Colon (tissue), 2 donors: ENCODE results near the gene TMEM266.

Source experiments
- FAIRE-seq: peaks from 2 replicates; lab custom pipeline; 2012; peaks lifted over from hg19 to GRCh38; lab: Jason Lieb, UNC
- donor health status: control.
- donor health status: control.

TMEM266 gene

GRCh38 chr15:76185716-76186115 lies 125.9 kb downstream of the TMEM266 start:
- no peak for FAIRE-seq

- no peak for FAIRE-seq
Measured at GRCh38 chr15:76187163-76187562, 127.4 kb downstream of the TMEM266 start.

DNA sequence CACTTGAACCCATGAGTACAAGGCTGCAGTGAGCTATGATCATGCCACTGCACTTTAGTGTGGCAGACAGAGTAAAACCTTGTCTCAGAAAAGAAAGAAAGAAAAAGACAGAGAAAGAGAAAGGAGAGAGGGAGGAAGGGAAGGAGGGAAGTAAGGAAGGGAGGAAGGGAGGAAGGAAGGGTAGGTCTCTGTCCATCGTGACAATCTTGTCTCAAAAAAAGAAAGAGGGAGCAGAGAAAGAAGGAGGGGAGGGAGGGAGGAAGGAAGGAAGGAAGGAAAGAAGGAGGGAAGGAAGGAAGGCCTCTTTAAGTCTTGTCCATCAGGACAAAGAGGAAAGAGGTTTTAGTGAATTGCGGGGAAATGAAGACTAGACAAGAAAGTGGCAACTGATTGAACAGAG lies 129.3 kb downstream of the TMEM266 start:
- no peak for FAIRE-seq

- no peak for FAIRE-seq
Measured at GRCh38 chr15:76190070-76190564, 130.3 kb downstream of the TMEM266 start.

GRCh38 chr15:76190751-76191538 lies 131.2 kb downstream of the TMEM266 start:
- no peak for FAIRE-seq

- no peak for FAIRE-seq
Measured at GRCh38 chr15:76191539-76192244, 131.9 kb downstream of the TMEM266 start.

GRCh38 chr15:76192715-76193114 lies 132.9 kb downstream of the TMEM266 start:
- FAIRE-seq: no peak

DNA sequence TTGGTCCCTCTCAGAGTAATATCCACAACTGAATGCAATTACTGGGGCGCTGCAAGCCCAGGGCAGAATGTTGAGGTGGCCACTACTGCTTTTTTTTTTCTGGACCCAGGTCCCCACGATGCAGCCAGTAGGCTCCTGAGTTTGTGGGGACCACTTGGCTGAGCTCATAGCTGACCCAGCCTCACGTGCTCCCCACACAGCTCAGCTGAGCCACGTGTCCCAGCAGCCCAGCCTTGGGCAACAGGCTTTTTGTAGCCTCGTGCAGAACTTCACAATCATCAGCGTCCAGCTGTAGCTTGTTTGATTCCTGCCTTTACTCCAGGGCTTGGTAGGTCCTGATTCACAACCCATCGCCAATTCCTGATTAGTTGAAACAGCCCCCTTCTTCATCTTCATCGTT lies 134.1 kb downstream of the TMEM266 start:
- FAIRE-seq: no peak

DNA sequence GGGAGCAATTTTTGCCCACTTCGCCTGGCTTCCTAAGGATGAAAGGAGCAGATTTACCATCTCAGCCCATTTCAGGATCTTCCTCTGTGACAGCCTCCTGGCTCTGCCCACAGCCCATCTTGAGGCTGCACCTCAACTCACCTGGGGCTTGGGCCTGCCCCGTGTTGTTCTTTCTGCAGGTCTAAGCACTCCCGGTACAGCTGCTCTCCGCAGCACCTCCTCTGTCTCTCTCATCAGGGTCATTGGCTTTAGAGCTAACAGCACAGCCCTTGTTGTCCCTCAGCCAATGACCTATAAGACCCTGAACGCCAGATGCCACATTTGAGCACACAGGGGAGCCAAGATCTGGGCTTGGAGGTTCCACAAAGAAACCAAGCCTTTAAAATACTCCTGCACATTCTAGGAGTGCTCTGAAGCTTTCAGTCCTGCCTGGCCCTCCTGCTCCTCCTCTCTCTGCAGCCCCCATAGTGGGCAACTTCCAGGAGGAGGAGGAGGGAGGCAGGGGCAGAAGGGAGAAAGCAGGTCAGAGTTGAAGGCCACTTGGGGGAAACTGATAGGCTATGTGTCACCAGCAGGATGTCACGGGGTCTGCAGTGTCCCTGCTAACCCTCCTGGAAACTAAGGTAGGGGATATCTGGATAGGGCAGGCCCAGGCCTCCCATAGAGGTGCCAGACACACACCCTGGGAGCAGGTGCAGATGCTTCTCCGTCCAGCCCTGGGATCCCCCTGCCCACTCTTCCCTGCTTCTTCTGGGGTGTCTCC lies 135.9 kb downstream of the TMEM266 start:
- FAIRE-seq: no peak

GRCh38 chr15:76196269-76197231 lies 136.8 kb downstream of the TMEM266 start:
- no peak for FAIRE-seq

DNA sequence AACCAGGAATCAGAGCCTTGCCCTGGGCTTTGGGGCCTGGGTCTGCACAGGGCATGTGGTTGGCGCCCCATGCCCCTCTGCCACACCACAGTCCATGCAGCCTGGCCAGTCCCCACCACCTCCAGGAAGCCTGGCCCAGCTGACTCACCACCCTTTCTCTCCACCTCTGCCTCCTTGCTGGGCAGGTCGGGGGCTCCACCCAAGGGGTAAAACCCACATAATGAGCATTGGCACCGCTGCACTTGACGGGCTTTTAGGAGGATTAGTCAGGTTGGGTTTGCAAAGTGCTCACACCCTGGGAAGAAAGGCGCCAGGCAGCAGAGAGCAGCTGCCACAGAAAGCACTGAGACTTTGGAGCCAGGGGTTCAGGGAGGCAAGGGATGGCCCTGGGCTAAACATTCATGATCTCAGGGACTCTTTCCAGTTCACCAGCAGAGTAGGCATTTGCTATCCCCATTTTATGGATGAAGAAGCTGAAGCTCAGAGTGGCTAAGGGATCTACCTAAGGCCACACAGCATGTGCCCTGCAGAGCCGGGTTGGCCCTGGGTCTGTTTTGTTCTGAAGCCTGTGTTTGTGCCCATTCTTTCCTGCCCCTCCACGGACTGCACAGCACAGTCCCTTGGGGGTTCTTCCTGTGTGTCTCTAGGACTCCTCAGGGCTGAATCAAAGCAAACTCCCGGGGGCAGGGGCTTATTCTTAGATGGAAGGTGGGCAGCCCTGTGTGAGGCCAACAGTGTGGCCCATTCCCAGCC lies 138.1 kb downstream of the TMEM266 start:
- FAIRE-seq: no peak

DNA sequence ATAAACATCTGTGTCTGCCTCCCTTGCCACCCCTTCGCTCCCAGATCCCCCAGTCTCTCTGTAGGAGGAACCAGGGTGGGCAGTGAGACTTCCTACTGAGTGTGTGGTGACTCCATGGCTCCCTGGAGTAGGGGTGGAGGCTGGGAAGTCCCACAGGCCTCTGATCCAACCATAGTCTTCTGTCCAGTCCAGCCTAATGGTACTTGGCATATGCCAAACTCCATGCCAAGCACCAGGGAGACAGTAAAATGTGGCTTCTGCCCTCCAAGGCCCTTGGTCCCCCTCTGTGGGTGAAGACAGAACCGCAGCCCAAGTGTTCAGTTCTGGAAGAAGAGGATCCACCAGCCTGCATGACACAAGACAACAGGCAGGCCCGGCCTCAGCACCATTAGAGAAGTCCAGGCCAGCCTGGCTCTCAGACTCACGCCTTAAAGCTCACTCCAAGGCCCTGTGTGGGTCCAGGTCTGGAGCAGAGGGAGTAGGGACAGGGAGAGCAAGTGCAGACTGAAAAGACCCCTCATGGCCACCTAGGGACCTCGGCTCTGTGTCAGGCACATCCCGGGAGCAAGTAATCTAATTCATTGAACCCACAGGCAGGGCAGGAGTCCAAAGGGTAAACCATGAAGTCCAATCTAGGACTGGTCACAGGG lies 138.8 kb downstream of the TMEM266 start:
- no peak for FAIRE-seq

- no peak for FAIRE-seq
Measured at GRCh38 chr15:76199106-76200082, 139.6 kb downstream of the TMEM266 start.

GRCh38 chr15:76200083-76200465 lies 140.3 kb downstream of the TMEM266 start:
- no peak for FAIRE-seq

- FAIRE-seq: no peak
Measured at GRCh38 chr15:76200641-76201105, 140.9 kb downstream of the TMEM266 start.

GRCh38 chr15:76201536-76202255 lies 141.9 kb downstream of the TMEM266 start:
- FAIRE-seq: no peak

DNA sequence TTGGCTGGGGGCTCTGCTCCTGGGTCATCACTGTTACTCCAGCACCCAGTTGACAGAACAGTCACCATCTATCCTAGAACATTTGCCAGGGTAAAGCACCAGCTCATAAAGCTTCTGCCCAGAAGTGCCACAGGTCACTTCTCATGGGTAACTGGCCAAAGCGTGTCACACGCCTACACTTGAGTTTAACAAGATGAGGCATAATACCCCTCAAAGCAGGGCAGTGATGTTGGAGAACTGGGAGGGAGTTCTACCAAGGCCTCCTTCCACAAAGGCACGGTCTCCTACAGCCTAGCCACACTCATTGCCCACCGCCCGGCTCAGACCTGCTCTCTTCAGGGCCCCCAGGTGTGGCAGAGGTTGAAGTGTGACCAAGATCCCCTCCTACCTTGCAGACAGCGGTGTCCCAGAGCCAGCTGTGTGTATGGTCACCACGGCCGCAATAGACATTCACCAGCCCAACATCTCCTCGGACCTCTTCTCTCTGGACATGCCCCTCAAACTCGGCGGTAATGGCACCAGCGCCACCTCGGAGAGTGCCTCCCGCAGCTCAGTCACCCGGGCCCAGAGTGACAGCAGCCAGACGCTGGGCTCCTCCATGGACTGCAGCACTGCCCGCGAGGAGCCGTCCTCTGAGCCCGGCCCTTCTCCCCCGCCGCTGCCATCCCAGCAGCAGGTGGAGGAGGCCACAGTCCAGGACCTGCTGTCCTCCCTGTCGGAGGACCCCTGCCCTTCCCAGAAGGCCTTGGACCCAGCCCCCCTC lies 143.7 kb downstream of the TMEM266 start:
- no peak for FAIRE-seq
